Psoas muscle (tissue), 8 donors: ENCODE results near the gene ICAM4. TPM values are rescaled to one million over a fixed set of nuclear protein-coding genes. Genes with fewer than 3 reads are reported as not detected.
A peak's percentile ranks its signal among the peaks of the same experiment; 100 is the strongest.
"Not testable (repeated sequence)": the region's sequence is repeated elsewhere in the genome, so short reads cannot be mapped to it uniquely, and the experiment has no call there.

ENCODE experiments used
- ATAC-seq, 4 donors: fragments of 200-7000 bp; cut with Tn5 transposase; one replicate each; pipeline ENCODE4 v1.9.1; 2020; ENCODE audit warnings: moderate library complexity in 3 of 4, mild to moderate bottlenecking in 2 of 4
- DNase-seq, 2 donors: peaks; one replicate each; pipeline ENCODE4 v3.0.0-alpha.2; 2020
- H3K27ac ChIP-seq: fragments of 200-600 bp; one replicate; pipeline ENCODE4 v1.8.0; 2022
- H3K27me3 ChIP-seq, 3 donors: fragments of 200-600 bp in 1 of 3; one replicate each; pipeline versions ENCODE4 v1.6.1 to v1.8.0; 2013 to 2022; ENCODE audit warnings: low read length in 2 of 3, mild to moderate bottlenecking in 2 of 3, moderate library complexity in 1 of 3; ENCODE audit not compliant: insufficient read depth in 3 of 3
- H3K36me3 ChIP-seq, 2 donors: fragments of 200-600 bp in 1 of 2; one replicate each; pipeline versions ENCODE4 v1.6.1 to v1.8.0; 2013 to 2022; ENCODE audit warnings: low read depth in 1 of 2, mild to moderate bottlenecking in 1 of 2, moderate library complexity in 1 of 2; ENCODE audit not compliant: insufficient read depth in 1 of 2
- H3K4me1 ChIP-seq: fragments of 200-600 bp; one replicate; pipeline ENCODE4 v1.8.0; 2022
- H3K4me3 ChIP-seq: fragments of 200-600 bp; one replicate; pipeline ENCODE4 v1.8.0; 2022; ENCODE audit warnings: mild to moderate bottlenecking
- H3K9me3 ChIP-seq: fragments of 200-600 bp; one replicate; pipeline ENCODE4 v1.8.0; 2022
- CTCF ChIP-seq: fragments of 200-600 bp; IDR thresholded peaks from one replicate; pipeline ENCODE4 v1.8.0; 2022; ENCODE audit warnings: antibody characterized with exemption
- WGBS, 3 donors: extraction: QIAGEN DNeasy Blood & Tissue Kit; methylation state at CpG; one replicate each; pipeline versions ENCODE4 v1.1.6 to v1.1.7; 2013; 5-methylcytosine and 5-hydroxymethylcytosine counted together
- intact Hi-C, 2 donors: fragments of 100-400 bp; cut with DNase I; formaldehyde crosslinking; loops; one replicate each; pipeline versions ENCODE4 v1.11.0 to v1.14.2; 2022
- polyA plus RNA-seq, 3 donors: library from polyadenylated mRNA; stranded (reverse); fragments of 200-250 nt; gene quantifications; one replicate each; pipeline ENCODE4 v1.2.3, GENCODE V29; 2013
- total RNA-seq, 4 donors: library from RNA; stranded (reverse); fragmentation: NEBNext Ultra II Directional in 2 of 4; extraction: Animal tissue kit (Norgen Biotek cat#: 25700) in 2 of 4; gene quantifications; one replicate each; pipeline versions ENCODE4 v1.2.1 to v1.2.4, GENCODE V29; 2021 to 2023
- donor health status: healthy with polysubstance abuse.
- donor health status: DM: no; HTN: no; CAD: no; lungs with moderate emphysema.
- donor health status: Bipolar disorder and iron deficiency.
- donor health status: healthy.
- donor health status: DM: yes; HTN: yes; CAD: no.
- donor health status: DM: no; HTN: no; CAD: no.
- donor health status: DM: no; HTN: no; CAD: no.
- donor health status: DM: yes; HTN: yes; CAD: no.

Gene ICAM4
- total and polyA plus RNA-seq, 7 donors, result 0.04 to 0.47 (median 0.18) TPM; not detected in 4

DNA sequence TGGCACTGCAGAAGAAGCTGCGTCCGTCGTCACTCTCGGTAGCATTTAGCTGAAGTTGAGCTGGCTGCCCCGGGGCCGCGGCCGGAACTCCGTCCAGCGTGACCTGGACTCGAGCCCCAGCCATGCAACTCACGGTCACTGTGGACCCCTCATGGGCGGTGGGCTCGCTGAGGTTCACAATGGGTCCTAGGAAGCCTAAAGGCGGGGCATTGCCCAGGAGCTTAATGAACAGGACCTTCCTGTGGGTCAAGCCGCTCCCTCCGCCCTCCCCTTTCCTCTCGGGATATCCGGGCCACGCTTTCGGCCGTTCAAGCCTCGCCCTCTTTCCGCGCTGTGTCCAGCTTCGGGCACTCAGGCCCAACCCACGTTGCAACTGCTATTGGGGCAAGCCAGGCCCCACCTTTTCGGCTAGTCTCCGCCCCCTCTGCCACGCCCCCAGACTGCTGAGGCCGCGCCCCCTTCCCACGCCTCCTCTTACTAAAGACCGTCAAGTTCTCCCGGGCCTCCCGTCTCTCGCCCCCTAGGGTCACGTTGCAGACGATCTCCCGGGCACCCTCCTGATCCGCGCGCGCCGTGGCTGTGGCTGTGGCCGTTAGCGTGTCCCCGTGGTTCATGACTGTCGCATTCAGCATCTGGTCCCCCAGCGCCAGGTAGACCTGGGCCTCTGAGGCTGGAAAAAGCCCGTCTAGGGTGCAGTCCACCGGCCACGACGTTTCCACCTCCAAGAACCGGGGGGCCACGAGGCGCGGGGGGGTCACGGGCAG is 48.0 kb downstream of the ICAM4 start:
- no peaks in the 10 kb centered on the region for H3K9me3 ChIP-seq
- peak; percentile 82 to 85 (median 84) for ATAC-seq
- intact Hi-C loops, result loop anchor here in 1 of 2 donors (5.0 to 10.0 kb wide), 3 partner anchors 48 to 500 kb away; partner anchors contain the start of genes ICAM1, PIN1 and TYK2
- H3K36me3 ChIP-seq, result peaks cover 0 to 11% of the 10 kb centered on the region in 2 donors
- peaks cover 12% of the 10 kb centered on the region for H3K4me1 ChIP-seq
- WGBS, 3 donors, result 5 to 8% (median 7%) methylated on average over 46 to 59 of the region's 59 CpGs
- H3K27ac ChIP-seq, result peak overlapping the region; percentile 84
- no peak for TF ChIP-seq CTCF
- peak overlapping the region; percentile 69 for H3K4me3 ChIP-seq
- H3K27me3 ChIP-seq, result no peaks in the 10 kb centered on the region
- peak; percentile 95 to 98 for DNase-seq

DNA sequence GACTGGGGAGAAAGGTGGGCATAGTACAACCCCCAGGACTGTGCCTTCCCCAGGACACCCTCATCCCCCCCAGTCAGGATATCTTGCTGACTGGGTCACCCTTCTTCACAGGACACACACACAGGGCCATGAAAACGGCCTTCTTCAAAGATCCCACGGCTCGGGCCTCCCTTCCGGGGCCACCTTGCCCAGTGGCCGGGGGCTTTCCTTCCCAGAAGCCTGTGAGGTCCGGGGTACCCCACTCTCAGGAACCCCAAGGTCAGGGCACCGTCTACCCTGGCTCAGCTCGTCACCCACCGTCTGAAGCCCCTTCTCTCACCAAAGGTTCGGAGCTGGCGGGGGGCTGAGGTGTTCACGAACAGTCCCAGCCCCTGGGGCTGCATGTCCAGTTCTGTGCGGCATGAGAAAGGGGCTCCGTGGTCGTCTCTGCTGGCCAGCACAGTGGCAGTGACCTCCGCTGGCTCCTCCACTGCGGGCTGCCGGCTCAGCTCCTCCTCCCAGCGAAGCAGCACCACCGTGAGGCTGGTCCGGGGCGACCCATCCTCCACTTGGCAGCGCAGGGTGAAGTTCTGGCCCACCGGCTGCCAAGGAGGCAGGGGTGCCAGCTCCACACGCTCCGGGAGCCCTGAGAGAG is 48.7 kb downstream of the ICAM4 start:
- no peak overlapping the region for H3K27ac ChIP-seq
- intact Hi-C loops, result loop anchor here in 1 of 2 donors (10.0 kb wide), 1 partner anchor 501 kb away; the partner anchor contains the start of gene PIN1
- no peak for ATAC-seq

GRCh38 chr19:10336725-10337124 is 50.0 kb downstream of the ICAM4 start:
- H3K4me1 ChIP-seq, DNase-seq, ATAC-seq, H3K9me3 ChIP-seq, H3K27me3 ChIP-seq, H3K4me3 ChIP-seq, H3K27ac ChIP-seq, H3K36me3 ChIP-seq: not testable (repeated sequence)
- 90 to 95% (median 92%) methylated on average over 9 of the region's 9 CpGs for WGBS, 3 donors
- intact Hi-C loops, result loop anchor here in 1 of 2 donors (10.0 kb wide), 1 partner anchor 502 kb away; the partner anchor contains the start of gene PIN1

More for the DNA sequence above, 48.7 kb downstream of the ICAM4 start:
- H3K27me3 ChIP-seq, result no peaks in the 10 kb centered on the region
- no peak for DNase-seq
- peak overlapping the region; percentile 69 for H3K4me3 ChIP-seq
- 35 to 50% (median 43%) methylated on average over 26 of the region's 26 CpGs for WGBS, 3 donors
- H3K9me3 ChIP-seq, result no peaks in the 10 kb centered on the region
- peaks cover 0 to 4% of the 10 kb centered on the region in 2 donors for H3K36me3 ChIP-seq
- TF ChIP-seq CTCF, result no peak
- peaks cover 12% of the 10 kb centered on the region for H3K4me1 ChIP-seq

Other genes with a start within 250 kb of the ICAM4 start
- 1 to 10 TPM; 2.9 to 5.7 (median 4.0) TPM for gene SHFL, start 200.6 kb upstream of the ICAM4 start, total RNA-seq
- gene SHFL, start 200.6 kb upstream of the ICAM4 start, polyA plus RNA-seq, result 1 to 10 TPM; 3.1 to 4.3 (median 3.4) TPM
- not detected for gene ANGPTL6, start 184.3 kb upstream of the ICAM4 start, total RNA-seq
- under 1 TPM in 2 of 3 donors, not detected in 1; 0.18 to 0.20 TPM for gene ANGPTL6, start 184.3 kb upstream of the ICAM4 start, polyA plus RNA-seq
- 10 to 100 TPM; 29.3 to 70.6 (median 59.1) TPM for gene PPAN, start 180.6 kb upstream of the ICAM4 start, total RNA-seq
- 10 to 100 TPM; 48.4 to 93.4 (median 60.8) TPM for gene PPAN, start 180.6 kb upstream of the ICAM4 start, polyA plus RNA-seq
- 10 to 100 TPM; 11.0 to 18.5 (median 14.6) TPM for gene P2RY11, start 175.3 kb upstream of the ICAM4 start, total RNA-seq
- gene P2RY11, start 175.3 kb upstream of the ICAM4 start, polyA plus RNA-seq, result 10 to 100 TPM in 1 of 3 donors, 1 to 10 TPM in 2; 4.0 to 15.7 (median 6.0) TPM
- 100 to 1,000 TPM; 278 to 337 (median 305) TPM for gene EIF3G, start 167.1 kb upstream of the ICAM4 start, total RNA-seq
- 100 to 1,000 TPM; 257 to 358 (median 311) TPM for gene EIF3G, start 167.1 kb upstream of the ICAM4 start, polyA plus RNA-seq
- gene DNMT1, start 92.0 kb upstream of the ICAM4 start, total RNA-seq, result 10 to 100 TPM; 11.1 to 20.2 (median 16.2) TPM
- 10 to 100 TPM in 2 of 3 donors, 1 to 10 TPM in 1; 7.1 to 25.2 (median 13.5) TPM for gene DNMT1, start 92.0 kb upstream of the ICAM4 start, polyA plus RNA-seq
- gene S1PR2, start 55.6 kb upstream of the ICAM4 start, total RNA-seq, result 1 to 10 TPM; 1.1 to 2.0 (median 1.6) TPM
- gene S1PR2, start 55.6 kb upstream of the ICAM4 start, polyA plus RNA-seq, result under 1 TPM; 0.17 to 0.59 (median 0.36) TPM
- gene MRPL4, start 34.7 kb upstream of the ICAM4 start, total RNA-seq, result 10 to 100 TPM; 54.9 to 94.0 (median 58.9) TPM
- gene MRPL4, start 34.7 kb upstream of the ICAM4 start, polyA plus RNA-seq, result 100 to 1,000 TPM in 1 of 3 donors, 10 to 100 TPM in 2; 78.1 to 191 (median 79.9) TPM
- gene ICAM1, start 15.8 kb upstream of the ICAM4 start, total RNA-seq, result 1 to 10 TPM; 3.7 to 8.0 (median 6.9) TPM
- 1 to 10 TPM; 2.7 to 7.5 (median 3.3) TPM for gene ICAM1, start 15.8 kb upstream of the ICAM4 start, polyA plus RNA-seq
- under 1 TPM in 2 of 4 donors, not detected in 2; 0.13 to 0.22 TPM for gene ICAM5, start 3.0 kb downstream of the ICAM4 start, total RNA-seq
- under 1 TPM in 2 of 3 donors, not detected in 1; 0.04 TPM for gene ICAM5, start 3.0 kb downstream of the ICAM4 start, polyA plus RNA-seq
- 1 to 10 TPM in 1 of 4 donors, under 1 TPM in 2, not detected in 1; 0.59 to 2.9 (median 0.69) TPM for gene ZGLP1, start 22.9 kb downstream of the ICAM4 start, total RNA-seq
- 1 to 10 TPM in 1 of 3 donors, under 1 TPM in 2; 0.69 to 1.6 (median 1.00) TPM for gene ZGLP1, start 22.9 kb downstream of the ICAM4 start, polyA plus RNA-seq
- gene FDX2, start 29.1 kb downstream of the ICAM4 start, total RNA-seq, result 10 to 100 TPM; 16.0 to 21.8 (median 18.3) TPM
- gene FDX2, start 29.1 kb downstream of the ICAM4 start, polyA plus RNA-seq, result 10 to 100 TPM; 30.7 to 52.5 (median 39.6) TPM
- gene RAVER1, start 46.6 kb downstream of the ICAM4 start, total RNA-seq, result 10 to 100 TPM in 2 of 4 donors, 1 to 10 TPM in 2; 7.9 to 11.2 (median 9.9) TPM
- 1 to 10 TPM; 4.3 to 8.2 (median 4.8) TPM for gene RAVER1, start 46.6 kb downstream of the ICAM4 start, polyA plus RNA-seq
- gene ICAM3, start 52.7 kb downstream of the ICAM4 start, total RNA-seq, result 10 to 100 TPM in 1 of 4 donors, 1 to 10 TPM in 3; 6.4 to 10.1 (median 8.1) TPM
- 10 to 100 TPM in 1 of 3 donors, 1 to 10 TPM in 2; 7.8 to 10.1 (median 9.2) TPM for gene ICAM3, start 52.7 kb downstream of the ICAM4 start, polyA plus RNA-seq
- 10 to 100 TPM; 37.1 to 57.6 (median 40.4) TPM for gene TYK2, start 93.6 kb downstream of the ICAM4 start, total RNA-seq
- gene TYK2, start 93.6 kb downstream of the ICAM4 start, polyA plus RNA-seq, result 10 to 100 TPM; 40.7 to 58.8 (median 41.7) TPM
- gene CDC37, start 116.6 kb downstream of the ICAM4 start, total RNA-seq, result 100 to 1,000 TPM; 165 to 182 (median 171) TPM
- 100 to 1,000 TPM; 208 to 268 (median 234) TPM for gene CDC37, start 116.6 kb downstream of the ICAM4 start, polyA plus RNA-seq
- 10 to 100 TPM in 3 of 4 donors, 1 to 10 TPM in 1; 7.9 to 29.0 (median 16.8) TPM for gene PDE4A, start 133.6 kb downstream of the ICAM4 start, total RNA-seq
- gene PDE4A, start 133.6 kb downstream of the ICAM4 start, polyA plus RNA-seq, result 10 to 100 TPM in 2 of 3 donors, 1 to 10 TPM in 1; 4.1 to 15.1 (median 11.5) TPM
- 100 to 1,000 TPM; 109 to 208 (median 169) TPM for gene KEAP1, start 216.4 kb downstream of the ICAM4 start, total RNA-seq
- gene KEAP1, start 216.4 kb downstream of the ICAM4 start, polyA plus RNA-seq, result 100 to 1,000 TPM; 154 to 242 (median 205) TPM
- under 1 TPM; 0.15 to 0.30 (median 0.17) TPM for gene S1PR5, start 230.5 kb downstream of the ICAM4 start, total RNA-seq
- gene S1PR5, start 230.5 kb downstream of the ICAM4 start, polyA plus RNA-seq, result under 1 TPM; 0.07 to 0.12 (median 0.08) TPM